ENCODE results near the gene AASS. TPM values are rescaled to one million over a fixed set of nuclear protein-coding genes. Genes with fewer than 3 reads are reported as not detected.

AASS gene
- total and polyA plus RNA-seq, 8 donors: 1.8 to 106 (median 12.1) TPM

GRCh38 chr7:122035876-122036275 is 108.2 kb downstream of the AASS start:
- Histone ChIP-seq H3K27me3 (no peaks in the 10 kb centered on the region), H3K27ac (no peak overlapping the region), H3K9me3 (no peaks in the 10 kb centered on the region), H3K4me1 (no peaks in the 10 kb centered on the region), H3K4me3 (no peak overlapping the region), H3K36me3 (peaks cover 0 to 4% (median 0%) of the 10 kb centered on the region in 4 donors)
- no peak for TF ChIP-seq POLR2A (IDR thresholded peaks at IDR 0.05)
- no peak for TF ChIP-seq EP300 (IDR thresholded peaks at IDR 0.05)
- no peak for TF ChIP-seq CTCF (IDR thresholded peaks at IDR 0.05)
- no peak for TF ChIP-seq POLR2AphosphoS5 (IDR thresholded peaks at IDR 0.05)
- DNase-seq: no peak
- intact Hi-C loops (cut with DNase I; ENCODE audit: low total_unique reads): no loop called here
- WGBS, 5 donors: 93 to 98% (median 95%) methylated on average over 1 of the region's 1 CpG

GRCh38 chr7:122033641-122034040 is 110.4 kb downstream of the AASS start:
- no peaks in the 10 kb centered on the region for H3K9me3 ChIP-seq
- no peaks in the 10 kb centered on the region for H3K36me3 ChIP-seq
- 83 to 95% (median 86%) methylated on average over 1 of the region's 1 CpG for WGBS, 5 donors
- no peaks in the 10 kb centered on the region for H3K27me3 ChIP-seq
- intact Hi-C loops (cut with DNase I; ENCODE audit: low total_unique reads): no loop called here
- no peak for DNase-seq
- no peak overlapping the region for H3K27ac ChIP-seq
- H3K4me3 ChIP-seq: no peak overlapping the region
- H3K4me1 ChIP-seq: no peaks in the 10 kb centered on the region
- TF ChIP-seq POLR2AphosphoS5 (IDR thresholded peaks at IDR 0.05) (no peak), CTCF (IDR thresholded peaks at IDR 0.05) (no peak), POLR2A (IDR thresholded peaks at IDR 0.05) (no peak), EP300 (IDR thresholded peaks at IDR 0.05) (no peak)

- no peaks in the 10 kb centered on the region for H3K9me3 ChIP-seq
- H3K4me1 ChIP-seq: no peaks in the 10 kb centered on the region
- TF ChIP-seq EP300 (IDR thresholded peaks at IDR 0.05) (no peak), CTCF (IDR thresholded peaks at IDR 0.05) (no peak), POLR2A (IDR thresholded peaks at IDR 0.05) (no peak), POLR2AphosphoS5 (IDR thresholded peaks at IDR 0.05) (no peak)
- no peak overlapping the region for H3K27ac ChIP-seq
- 74 to 98% (median 96%) methylated on average over 2 of the region's 2 CpGs for WGBS, 5 donors
- H3K36me3 ChIP-seq: no peaks in the 10 kb centered on the region
- DNase-seq: no peak
- intact Hi-C loops (cut with DNase I; ENCODE audit: low total_unique reads): no loop called here
- no peak overlapping the region for H3K4me3 ChIP-seq
- no peaks in the 10 kb centered on the region for H3K27me3 ChIP-seq
These were observed 117.0 kb downstream of the AASS start for GRCh38 chr7:122027058-122027457.

Small RNAs within 50 kb of the gene (small RNA-seq; reads per million reads assigned to genes)
- gene RNU7-154P: 0 reads per million in 4 donors

Other genes with a start within 250 kb of the AASS start
- gene FEZF1, start 160.5 kb upstream of the AASS start, total RNA-seq: not detected
- gene FEZF1, start 160.5 kb upstream of the AASS start, polyA plus RNA-seq: not detected

Data from stomach (tissue), 9 donors.